ENCODE measurements around the gene EEF1G. TPM values are rescaled to one million over a fixed set of nuclear protein-coding genes. Genes with fewer than 3 reads are reported as not detected.

EEF1G gene
- total RNA-seq, 1 donor from 2014 or later: 1,342 TPM

Other genes with a start within 250 kb of the EEF1G start
- 10.8 and 11.3 TPM in 2 replicates for gene ASRGL1, start 236.4 kb downstream of the EEF1G start, total RNA-seq
- gene SCGB1A1, start 154.9 kb downstream of the EEF1G start, total RNA-seq: not detected in 2 replicates
- 288 and 291 TPM in 2 replicates for gene AHNAK, start 27.1 kb downstream of the EEF1G start, total RNA-seq
- 26.4 and 30.9 TPM in 2 replicates for gene TUT1, start 17.6 kb upstream of the EEF1G start, total RNA-seq
- 257 and 262 TPM in 2 replicates for gene MTA2, start 28.0 kb upstream of the EEF1G start, total RNA-seq
- 126 and 133 TPM in 2 replicates for gene EML3, start 38.9 kb upstream of the EEF1G start, total RNA-seq
- gene ROM1, start 39.4 kb upstream of the EEF1G start, total RNA-seq: 0.95 and 1.0 TPM in 2 replicates
- gene B3GAT3, start 48.1 kb upstream of the EEF1G start, total RNA-seq: 65.4 and 69.3 TPM in 2 replicates
- 275 and 283 TPM in 2 replicates for gene GANAB, start 72.7 kb upstream of the EEF1G start, total RNA-seq
- gene INTS5, start 79.4 kb upstream of the EEF1G start, total RNA-seq: 31.0 and 31.8 TPM in 2 replicates
- 99.6 and 105 TPM in 2 replicates for gene C11orf98, start 91.3 kb upstream of the EEF1G start, total RNA-seq
- gene CSKMT, start 91.4 kb upstream of the EEF1G start, total RNA-seq: 21.3 and 24.7 TPM in 2 replicates
- 8.7 and 9.2 TPM in 2 replicates for gene UQCC3, start 97.8 kb upstream of the EEF1G start, total RNA-seq
- 18.9 and 20.7 TPM in 2 replicates for gene LBHD1, start 98.4 kb upstream of the EEF1G start, total RNA-seq
- gene UBXN1, start 105.2 kb upstream of the EEF1G start, total RNA-seq: 113 and 119 TPM in 2 replicates
- gene LRRN4CL, start 115.6 kb upstream of the EEF1G start, total RNA-seq: 0.25 and 0.32 TPM in 2 replicates
- gene BSCL2, start 133.5 kb upstream of the EEF1G start, total RNA-seq: 26.5 and 28.4 TPM in 2 replicates
- gene GNG3, start 133.8 kb upstream of the EEF1G start, total RNA-seq: 0.30 TPM in 1 of 2 replicates, not detected in the other
- gene HNRNPUL2, start 153.6 kb upstream of the EEF1G start, total RNA-seq: 69.9 and 72.6 TPM in 2 replicates
- gene TTC9C, start 154.6 kb upstream of the EEF1G start, total RNA-seq: 37.0 and 39.9 TPM in 2 replicates
- gene ZBTB3, start 180.3 kb upstream of the EEF1G start, total RNA-seq: 12.9 and 13.9 TPM in 2 replicates
- gene POLR2G, start 187.7 kb upstream of the EEF1G start, total RNA-seq: 101 and 104 TPM in 2 replicates
- 21.6 and 21.9 TPM in 2 replicates for gene TAF6L, start 197.5 kb upstream of the EEF1G start, total RNA-seq
- gene TMEM179B, start 213.5 kb upstream of the EEF1G start, total RNA-seq: 37.1 and 37.2 TPM in 2 replicates
- 19.6 and 19.8 TPM in 2 replicates for gene TMEM223, start 218.1 kb upstream of the EEF1G start, total RNA-seq
- 86.2 and 91.7 TPM in 2 replicates for gene NXF1, start 231.5 kb upstream of the EEF1G start, total RNA-seq

Data from T-helper 2 cell treated with Interferon-gamma antibody and Interleukin-4, amounts not matched to agents 100 ng/mL and 5 ng/mL, for 36 hours (primary cell).